ENCODE data around the gene PRKAG2.

DNA sequence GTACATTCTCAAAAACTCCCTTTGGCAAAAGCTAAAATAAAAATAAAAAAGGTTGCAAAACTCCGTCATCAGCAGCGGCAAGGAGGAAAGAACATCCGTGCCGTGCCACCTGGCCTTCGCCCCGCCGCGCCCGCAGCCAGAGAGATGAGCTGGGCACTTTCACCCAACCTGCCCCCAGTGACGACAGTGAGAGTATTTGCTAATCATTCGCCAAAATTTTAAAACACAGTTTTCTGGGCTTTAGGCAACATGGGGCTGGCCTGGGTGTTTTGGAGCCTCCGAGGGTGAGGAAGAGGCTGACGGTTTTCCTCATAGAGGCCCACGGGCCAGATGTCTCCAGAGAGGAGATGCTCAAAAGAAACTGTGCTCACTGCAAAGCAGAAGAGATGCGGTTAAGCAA, 128.2 kb downstream of the PRKAG2 start:
- TF ChIP-seq, protein P1, sequence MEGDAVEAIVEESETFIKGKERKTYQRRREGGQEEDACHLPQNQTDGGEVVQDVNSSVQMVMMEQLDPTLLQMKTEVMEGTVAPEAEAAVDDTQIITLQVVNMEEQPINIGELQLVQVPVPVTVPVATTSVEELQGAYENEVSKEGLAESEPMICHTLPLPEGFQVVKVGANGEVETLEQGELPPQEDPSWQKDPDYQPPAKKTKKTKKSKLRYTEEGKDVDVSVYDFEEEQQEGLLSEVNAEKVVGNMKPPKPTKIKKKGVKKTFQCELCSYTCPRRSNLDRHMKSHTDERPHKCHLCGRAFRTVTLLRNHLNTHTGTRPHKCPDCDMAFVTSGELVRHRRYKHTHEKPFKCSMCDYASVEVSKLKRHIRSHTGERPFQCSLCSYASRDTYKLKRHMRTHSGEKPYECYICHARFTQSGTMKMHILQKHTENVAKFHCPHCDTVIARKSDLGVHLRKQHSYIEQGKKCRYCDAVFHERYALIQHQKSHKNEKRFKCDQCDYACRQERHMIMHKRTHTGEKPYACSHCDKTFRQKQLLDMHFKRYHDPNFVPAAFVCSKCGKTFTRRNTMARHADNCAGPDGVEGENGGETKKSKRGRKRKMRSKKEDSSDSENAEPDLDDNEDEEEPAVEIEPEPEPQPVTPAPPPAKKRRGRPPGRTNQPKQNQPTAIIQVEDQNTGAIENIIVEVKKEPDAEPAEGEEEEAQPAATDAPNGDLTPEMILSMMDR (IDR thresholded peaks at IDR 0.05) = no peak
- no peak for TF ChIP-seq POLR2A (IDR thresholded peaks at IDR 0.05)
- no peak for TF ChIP-seq POLR2AphosphoS5 (IDR thresholded peaks at IDR 0.05)

Data from breast epithelium (tissue), 3 donors.